PC-9 (cell line): ENCODE measurements around the gene ACSL3. TPM values are rescaled to one million over a fixed set of nuclear protein-coding genes. Genes with fewer than 3 reads are reported as not detected.

Experiments used
- BruUV-seq: library from RNA; stranded (reverse); fragments of 400-500 nt; replicated peaks from 2 replicates; lab custom pipeline; 2021; lab: Mats Ljungman, UMichigan
- CTCF ChIA-PET: fragments of 300-600 bp; sonication (Branson Sonifier 250); formaldehyde crosslinking; loops from one replicate; lab custom pipeline; 2022; ENCODE audit warnings: antibody characterized with exemption; lab: Charles Lee
- POLR2A ChIA-PET: fragments of 300-600 bp; sonication (Branson Sonifier 250); formaldehyde crosslinking; loops from one replicate; lab custom pipeline; 2022; ENCODE audit warnings: antibody characterized with exemption; ENCODE audit not compliant: unreplicated experiment; lab: Charles Lee
- DNase-seq, 2 experiments: peaks; one replicate each; pipeline versions ENCODE4 v3.0.0 to v3.0.0-alpha.2; 2015 to 2022; ENCODE audit warnings: mixed read lengths in 1 of 2
- H2AFZ ChIP-seq: fragments of 200-600 bp; sonication (generic); 2 replicates; pipeline ENCODE4 v1.8.1; 2017; ENCODE audit warnings: antibody characterized with exemption
- H3F3A ChIP-seq: fragments of 200-600 bp; sonication (generic); 2 replicates; pipeline ENCODE4 v1.8.1; 2017; ENCODE audit warnings: antibody characterized with exemption, mild to moderate bottlenecking, low read depth; ENCODE audit not compliant: insufficient read depth
- H3K27ac ChIP-seq: fragments of 200-600 bp; sonication (generic); 2 replicates; pipeline ENCODE4 v1.6.1; 2016; ENCODE audit warnings: mixed run types
- H3K27me3 ChIP-seq: fragments of 200-600 bp; sonication (generic); 2 replicates; pipeline ENCODE4 v1.6.1; 2016; ENCODE audit warnings: low read depth, mixed run types; ENCODE audit not compliant: insufficient read depth
- H3K36me3 ChIP-seq: fragments of 200-600 bp; sonication (generic); 2 replicates; pipeline ENCODE4 v1.6.1; 2016; ENCODE audit warnings: low read depth, mixed run types
- H3K4me1 ChIP-seq: fragments of 200-600 bp; sonication (generic); replicated peaks from 2 replicates; pipeline ENCODE4 v1.6.1; 2016; ENCODE audit warnings: mixed run types; ENCODE audit not compliant: insufficient read depth
- H3K4me2 ChIP-seq: fragments of 200-600 bp; sonication (generic); 2 replicates; pipeline ENCODE4 v1.6.1; 2017; ENCODE audit warnings: mixed run types
- H3K4me3 ChIP-seq: fragments of 200-600 bp; sonication (generic); 2 replicates; pipeline ENCODE4 v1.6.1; 2016; ENCODE audit warnings: mixed run types
- H3K79me2 ChIP-seq: fragments of 200-600 bp; sonication (generic); 2 replicates; pipeline ENCODE4 v1.6.1; 2017; ENCODE audit warnings: low read depth, mixed run types
- H3K9me2 ChIP-seq: fragments of 200-600 bp; sonication (generic); 2 replicates; pipeline ENCODE4 v1.8.1; 2017; ENCODE audit warnings: mild to moderate bottlenecking; ENCODE audit not compliant: insufficient read depth
- H3K9me3 ChIP-seq: fragments of 200-600 bp; sonication (generic); 2 replicates; pipeline ENCODE4 v1.8.1; 2016; ENCODE audit warnings: low read depth; ENCODE audit not compliant: insufficient read depth
- H4K20me1 ChIP-seq: fragments of 200-600 bp; sonication (generic); 2 replicates; pipeline ENCODE4 v1.8.1; 2017; ENCODE audit not compliant: insufficient read depth
- CTCF ChIP-seq: fragments of 200-600 bp; sonication (generic); conservative IDR thresholded peaks from 2 replicates; pipeline ENCODE4 v1.6.1; 2017; ENCODE audit warnings: mixed run types, antibody characterized with exemption, mild to moderate bottlenecking, moderate library complexity
- EZH2 ChIP-seq: fragments of 200-600 bp; sonication (generic); IDR thresholded peaks from 2 replicates; pipeline ENCODE4 v1.8.0; 2017; ENCODE audit warnings: antibody characterized with exemption, low read depth
- intact Hi-C: fragments of 100-400 bp; cut with micrococcal nuclease; formaldehyde crosslinking; loops from one replicate; pipeline ENCODE4 v1.10.0; 2022; ENCODE audit not compliant: unreplicated experiment
- total RNA-seq: library from RNA; stranded (reverse); gene quantifications from 2 replicates; pipeline ENCODE4 v1.2.3, GENCODE V29; 2021

The ACSL3 gene
- total RNA-seq, 1 experiment from 2014 or later: 446 TPM

- H3K4me1 ChIP-seq: peaks cover 31% of the 10 kb centered on the region
- H3K4me2 ChIP-seq: no peak overlapping the region
- H3K9me3 ChIP-seq: no peaks in the 10 kb centered on the region
- H3K4me3 ChIP-seq: no peak overlapping the region
- DNase-seq: no peak
- no peaks in the 10 kb centered on the region for H3K27me3 ChIP-seq
- CTCF ChIA-PET: no interaction called here
- no peak overlapping the region for H2AFZ ChIP-seq
- POLR2A ChIA-PET: no interaction called here
- TSS peak; percentile 3 for BruUV-seq
- H3K79me2 ChIP-seq: peaks cover 76% of the 10 kb centered on the region
- peaks cover 46% of the 10 kb centered on the region for H3K36me3 ChIP-seq
- no peaks in the 10 kb centered on the region for H3K9me2 ChIP-seq
- peaks cover 70% of the 10 kb centered on the region for H4K20me1 ChIP-seq
- H3F3A ChIP-seq: peaks cover 55% of the 10 kb centered on the region
- intact Hi-C loops: no loop called here
- TF ChIP-seq CTCF (no peak), EZH2 (no peak)
- H3K27ac ChIP-seq: 0 out of 2 replicates have a peak overlapping the region, but pooled peaks have one; percentile 42
Observed at GRCh38 chr2:222893716-222894115, 32.9 kb downstream of the ACSL3 start.

GRCh38 chr2:222895144-222895543 is 34.3 kb downstream of the ACSL3 start:
- Histone ChIP-seq H3K4me2 (no peak overlapping the region), H3K4me3 (no peak overlapping the region), H3F3A (peaks cover 55% of the 10 kb centered on the region), H3K9me2 (no peaks in the 10 kb centered on the region), H4K20me1 (peaks cover 70% of the 10 kb centered on the region), H3K4me1 (peaks cover 38% of the 10 kb centered on the region), H2AFZ (no peak overlapping the region), H3K27ac (peak overlapping the region; percentile 0; the same call in 1 of the 2 replicates), H3K9me3 (no peaks in the 10 kb centered on the region), H3K27me3 (no peaks in the 10 kb centered on the region), H3K79me2 (peaks cover 76% of the 10 kb centered on the region), H3K36me3 (peaks cover 39% of the 10 kb centered on the region)
- CTCF ChIA-PET: interaction anchor here (0.5 kb wide), 1 partner anchor 98 kb away, joined by 3 read pairs; no protein-coding TSS in a partner anchor
- POLR2A ChIA-PET: interaction anchor here (0.6 kb wide), 1 partner anchor 227 kb away, joined by 6 read pairs; no protein-coding TSS in a partner anchor
- intact Hi-C loops: no loop called here
- TF ChIP-seq CTCF (no peak), EZH2 (no peak)
- BruUV-seq: no TSS peak
- DNase-seq: no peak

GRCh38 chr2:222897898-222898297 is 37.1 kb downstream of the ACSL3 start:
- H3K27me3 ChIP-seq: no peaks in the 10 kb centered on the region
- intact Hi-C loops: no loop called here
- no peaks in the 10 kb centered on the region for H3K9me3 ChIP-seq
- H3K36me3 ChIP-seq: peaks cover 42% of the 10 kb centered on the region
- H3K4me2 ChIP-seq: no peak overlapping the region
- no TSS peak for BruUV-seq
- H3K27ac ChIP-seq: peak overlapping the region; percentile 5; the same call in 1 of the 2 replicates
- TF ChIP-seq CTCF (no peak), EZH2 (no peak)
- DNase-seq: no peak
- H3K9me2 ChIP-seq: no peaks in the 10 kb centered on the region
- peaks cover 22% of the 10 kb centered on the region for H3K4me1 ChIP-seq
- H3K4me3 ChIP-seq: no peak overlapping the region
- H3F3A ChIP-seq: peaks cover 60% of the 10 kb centered on the region
- H4K20me1 ChIP-seq: peaks cover 70% of the 10 kb centered on the region
- CTCF ChIA-PET: interaction anchor here (0.6 to 0.7 kb wide), 2 partner anchors 189 to 213 kb away, joined by 3 to 5 read pairs; no protein-coding TSS in a partner anchor
- no peak overlapping the region for H2AFZ ChIP-seq
- POLR2A ChIA-PET: interaction anchor here (0.6 kb wide), 1 partner anchor 190 kb away, joined by 5 read pairs; no protein-coding TSS in a partner anchor
- H3K79me2 ChIP-seq: peaks cover 73% of the 10 kb centered on the region
